ENCODE results near the gene KIAA1958.

The KIAA1958 gene

DNA sequence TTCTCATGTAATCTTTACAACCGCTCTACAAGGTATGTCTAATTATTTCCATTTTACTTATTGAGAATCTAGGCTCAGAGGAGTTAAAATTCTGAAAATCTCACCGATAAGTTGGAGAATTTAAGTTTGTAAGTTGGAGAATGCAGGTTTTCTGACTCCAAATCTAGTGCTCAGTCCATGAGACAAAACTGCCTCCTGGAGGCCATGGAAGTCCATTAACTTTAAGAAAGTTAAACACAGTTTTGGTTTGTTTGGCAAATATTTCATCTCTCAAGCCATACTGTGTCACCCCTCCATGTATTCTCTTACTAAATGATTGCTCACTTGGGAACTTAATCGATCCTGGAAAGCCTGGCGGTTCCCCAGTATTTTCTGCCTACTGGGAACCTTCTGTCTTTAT, 178.7 kb downstream of the KIAA1958 start:
- no peak for TF ChIP-seq TCF12 (IDR thresholded peaks at IDR 0.05; ENCODE audit: low read depth)
- peak; percentile 41 for TF ChIP-seq RAD21 (IDR thresholded peaks at IDR 0.05; ENCODE audit: low read depth)

GRCh38 chr9:112669326-112669725, 182.7 kb downstream of the KIAA1958 start:
- no peak for TF ChIP-seq RAD21 (IDR thresholded peaks at IDR 0.05; ENCODE audit: low read depth)

DNA sequence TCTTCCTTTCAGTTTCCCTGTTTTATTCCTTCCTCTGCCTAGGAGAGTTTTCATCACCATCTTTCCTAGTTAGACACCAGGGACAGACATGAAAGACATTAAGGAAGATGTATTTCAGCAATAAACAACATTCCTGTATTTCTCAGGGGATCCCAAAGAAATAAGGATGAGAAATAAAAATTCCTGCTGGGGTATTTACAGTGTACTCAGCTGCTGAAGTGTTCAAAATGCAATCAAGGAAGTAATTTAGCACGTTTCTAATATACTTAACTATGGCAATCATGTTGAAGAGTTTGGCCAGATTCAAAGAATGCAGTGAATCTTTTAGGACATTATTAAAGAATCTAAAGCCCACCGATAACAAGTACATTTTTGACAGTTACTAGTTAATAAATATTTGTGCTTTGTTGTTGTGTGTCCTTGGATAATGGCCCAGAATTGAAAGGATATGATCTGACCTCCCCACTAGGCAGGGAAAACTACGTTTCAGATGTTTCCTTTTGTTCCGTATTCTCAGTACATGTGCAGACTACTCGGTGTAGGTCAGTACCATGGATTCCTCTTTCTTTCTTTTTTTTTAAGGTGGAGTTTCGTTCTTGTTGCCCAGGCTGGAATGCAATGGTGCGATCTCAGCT, 184.5 kb downstream of the KIAA1958 start:
- TF ChIP-seq EP300 (IDR thresholded peaks at IDR 0.05; ENCODE audit: borderline replicate concordance) (no peak), ZBTB7A (IDR thresholded peaks at IDR 0.05; ENCODE audit: low read depth) (no peak), EGR1 (IDR thresholded peaks at IDR 0.05) (no peak), YY1 (IDR thresholded peaks at IDR 0.05; ENCODE audit: low read depth) (no peak), CEBPB (IDR thresholded peaks at IDR 0.05) (no peak), RAD21 (IDR thresholded peaks at IDR 0.05; ENCODE audit: low read depth) (no peak), NFIC (IDR thresholded peaks at IDR 0.05) (no peak), REST (IDR thresholded peaks at IDR 0.05; ENCODE audit: low read depth) (no peak), TEAD4 (IDR thresholded peaks at IDR 0.05) (no peak), TCF12 (IDR thresholded peaks at IDR 0.05; ENCODE audit: low read depth) (no peak), CREB1 (IDR thresholded peaks at IDR 0.05; ENCODE audit: low read depth) (no peak), FOXM1 (IDR thresholded peaks at IDR 0.05; ENCODE audit: borderline replicate concordance, low read depth) (no peak), TAF1 (IDR thresholded peaks at IDR 0.05; ENCODE audit: low read depth) (no peak)
- TF ChIP-seq, protein P1, sequence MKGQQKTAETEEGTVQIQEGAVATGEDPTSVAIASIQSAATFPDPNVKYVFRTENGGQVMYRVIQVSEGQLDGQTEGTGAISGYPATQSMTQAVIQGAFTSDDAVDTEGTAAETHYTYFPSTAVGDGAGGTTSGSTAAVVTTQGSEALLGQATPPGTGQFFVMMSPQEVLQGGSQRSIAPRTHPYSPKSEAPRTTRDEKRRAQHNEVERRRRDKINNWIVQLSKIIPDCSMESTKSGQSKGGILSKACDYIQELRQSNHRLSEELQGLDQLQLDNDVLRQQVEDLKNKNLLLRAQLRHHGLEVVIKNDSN (IDR thresholded peaks at IDR 0.05), result no peak
- TF ChIP-seq, protein P2, sequence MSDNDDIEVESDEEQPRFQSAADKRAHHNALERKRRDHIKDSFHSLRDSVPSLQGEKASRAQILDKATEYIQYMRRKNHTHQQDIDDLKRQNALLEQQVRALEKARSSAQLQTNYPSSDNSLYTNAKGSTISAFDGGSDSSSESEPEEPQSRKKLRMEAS (IDR thresholded peaks at IDR 0.05), result no peak

DNA sequence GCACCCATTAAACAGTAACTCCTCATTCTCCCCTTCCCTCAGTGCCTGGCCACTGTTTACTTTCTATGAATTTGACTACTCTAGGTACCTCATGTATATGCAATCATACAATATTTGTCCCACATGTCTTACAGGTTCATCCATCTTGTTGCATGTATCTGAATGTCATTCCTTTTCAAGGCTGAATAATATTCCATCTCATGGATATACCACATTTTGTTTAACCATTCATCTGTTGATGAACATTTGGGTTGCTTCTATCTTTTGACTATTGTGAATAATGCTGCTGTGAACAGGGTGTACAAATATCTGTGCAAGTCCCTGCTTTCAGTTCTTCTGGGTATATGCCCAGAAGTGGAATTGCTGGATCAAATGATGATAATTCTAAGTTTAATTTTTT, 190.4 kb downstream of the KIAA1958 start:
- TF ChIP-seq REST (IDR thresholded peaks at IDR 0.05; ENCODE audit: low read depth) (no peak), CREB1 (IDR thresholded peaks at IDR 0.05; ENCODE audit: low read depth) (no peak), EGR1 (IDR thresholded peaks at IDR 0.05) (no peak), ZBTB7A (IDR thresholded peaks at IDR 0.05; ENCODE audit: low read depth) (no peak), FOXM1 (IDR thresholded peaks at IDR 0.05; ENCODE audit: borderline replicate concordance, low read depth) (no peak), CEBPB (IDR thresholded peaks at IDR 0.05) (no peak), NFIC (IDR thresholded peaks at IDR 0.05) (no peak), TEAD4 (IDR thresholded peaks at IDR 0.05) (no peak), TCF12 (IDR thresholded peaks at IDR 0.05; ENCODE audit: low read depth) (no peak), EP300 (IDR thresholded peaks at IDR 0.05; ENCODE audit: borderline replicate concordance) (no peak), YY1 (IDR thresholded peaks at IDR 0.05; ENCODE audit: low read depth) (no peak), TAF1 (IDR thresholded peaks at IDR 0.05; ENCODE audit: low read depth) (no peak), RAD21 (IDR thresholded peaks at IDR 0.05; ENCODE audit: low read depth) (no peak)
- TF ChIP-seq, protein P2 (IDR thresholded peaks at IDR 0.05), result no peak
- TF ChIP-seq, protein P1 (IDR thresholded peaks at IDR 0.05), result no peak

DNA sequence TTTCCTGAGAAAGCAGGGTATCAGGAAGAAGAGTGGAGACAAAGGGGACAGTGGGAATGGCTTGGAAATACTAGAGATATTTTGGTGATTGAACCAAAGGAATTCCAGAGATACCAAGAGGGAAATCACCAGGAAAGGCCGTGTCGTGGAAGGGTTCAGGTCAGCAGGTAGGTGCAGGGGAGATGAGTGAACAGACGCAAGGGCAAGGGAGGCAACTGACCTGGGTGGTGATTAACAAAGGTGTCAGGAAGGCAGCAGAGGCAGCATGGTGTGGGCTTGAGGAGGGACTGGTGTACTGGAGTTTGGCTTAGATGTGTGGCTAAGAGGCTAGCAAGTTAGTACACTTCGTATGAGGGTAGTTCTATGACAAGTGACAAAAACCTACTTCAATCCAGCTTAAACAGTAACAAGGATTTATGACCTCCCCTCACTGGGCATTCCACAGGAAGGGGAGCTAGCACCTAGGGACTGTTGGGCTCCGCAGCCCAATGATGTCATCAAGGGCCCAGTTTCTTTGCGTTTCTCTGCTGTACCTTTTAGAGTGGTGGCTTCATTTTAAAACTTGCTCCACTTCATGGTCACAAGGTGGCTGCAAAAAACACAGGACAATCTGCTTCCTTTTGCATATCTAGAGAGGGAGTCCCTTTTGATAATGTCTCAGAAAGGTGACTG, 194.2 kb downstream of the KIAA1958 start:
- no peak for TF ChIP-seq TCF12 (IDR thresholded peaks at IDR 0.05; ENCODE audit: low read depth)

DNA sequence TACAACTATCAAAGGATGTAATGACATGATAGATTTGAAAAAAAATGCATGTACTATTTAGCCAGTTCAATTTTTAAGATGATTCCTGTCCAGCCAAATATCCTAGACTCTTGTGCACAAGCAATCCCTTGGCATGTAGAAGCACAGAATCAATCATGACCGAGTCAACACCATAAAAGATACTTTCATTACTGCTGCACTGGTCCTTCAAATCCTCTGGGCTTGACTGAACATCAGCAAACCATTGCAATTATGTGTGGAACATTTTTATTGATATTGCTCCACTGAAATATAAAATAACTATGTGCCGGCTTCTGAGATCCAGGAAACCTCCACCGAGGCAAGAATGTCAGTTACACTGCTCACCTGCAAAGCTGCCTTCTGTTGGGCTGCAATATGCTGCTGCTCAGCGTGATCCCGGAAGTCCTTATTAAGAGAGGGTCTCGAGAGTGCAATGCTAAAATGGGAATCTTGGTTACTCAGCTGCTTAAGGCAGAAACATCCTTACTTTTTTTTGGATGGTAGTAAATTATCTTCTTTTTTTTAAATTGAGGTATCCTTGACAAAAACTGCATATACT, 202.6 kb downstream of the KIAA1958 start:
- TF ChIP-seq YY1 (IDR thresholded peaks at IDR 0.05; ENCODE audit: low read depth), result no peak
- TF ChIP-seq RAD21 (IDR thresholded peaks at IDR 0.05; ENCODE audit: low read depth), result no peak
- no peak for TF ChIP-seq TAF1 (IDR thresholded peaks at IDR 0.05; ENCODE audit: low read depth)
- no peak for TF ChIP-seq REST (IDR thresholded peaks at IDR 0.05; ENCODE audit: low read depth)
- TF ChIP-seq ZBTB7A (IDR thresholded peaks at IDR 0.05; ENCODE audit: low read depth), result no peak
- TF ChIP-seq, protein P2 (IDR thresholded peaks at IDR 0.05), result no peak
- TF ChIP-seq FOXM1 (IDR thresholded peaks at IDR 0.05; ENCODE audit: borderline replicate concordance, low read depth), result no peak
- no peak for TF ChIP-seq CREB1 (IDR thresholded peaks at IDR 0.05; ENCODE audit: low read depth)
- no peak for TF ChIP-seq TEAD4 (IDR thresholded peaks at IDR 0.05)
- TF ChIP-seq NFIC (IDR thresholded peaks at IDR 0.05), result no peak
- no peak for TF ChIP-seq EP300 (IDR thresholded peaks at IDR 0.05; ENCODE audit: borderline replicate concordance)

Data from Ishikawa (cell line).